GM12874 (cell line): ENCODE results near the gene KLHL2.

Experiments
- TF ChIP-seq, protein P1 (sequence below): IDR thresholded peaks from 2 replicates; pipeline ENCODE4 v1.5.1; 2011; ENCODE audit warnings: low read depth, mild to moderate bottlenecking, control low read depth, low read length, moderate library complexity; ENCODE audit not compliant: insufficient read depth

The KLHL2 gene

DNA sequence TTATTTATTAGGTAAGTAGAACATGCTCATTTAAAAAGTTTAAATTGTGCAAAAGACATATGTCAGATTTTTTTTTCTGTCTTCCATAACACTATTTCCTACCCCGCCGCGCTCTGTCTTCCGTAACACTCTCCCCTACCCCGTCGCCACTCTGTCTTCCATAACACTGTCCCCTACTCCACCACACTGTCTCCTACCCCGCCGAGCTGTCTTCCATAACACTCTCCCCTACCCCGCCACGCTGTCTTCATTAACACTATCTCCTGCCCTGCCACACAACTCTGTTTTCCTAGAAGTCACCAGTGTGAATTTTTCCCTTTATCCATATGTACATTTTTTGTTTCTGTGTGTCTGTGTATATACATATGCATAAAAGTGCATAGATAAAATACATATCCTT is 124.5 kb downstream of the KLHL2 start:
- TF ChIP-seq, protein P1, sequence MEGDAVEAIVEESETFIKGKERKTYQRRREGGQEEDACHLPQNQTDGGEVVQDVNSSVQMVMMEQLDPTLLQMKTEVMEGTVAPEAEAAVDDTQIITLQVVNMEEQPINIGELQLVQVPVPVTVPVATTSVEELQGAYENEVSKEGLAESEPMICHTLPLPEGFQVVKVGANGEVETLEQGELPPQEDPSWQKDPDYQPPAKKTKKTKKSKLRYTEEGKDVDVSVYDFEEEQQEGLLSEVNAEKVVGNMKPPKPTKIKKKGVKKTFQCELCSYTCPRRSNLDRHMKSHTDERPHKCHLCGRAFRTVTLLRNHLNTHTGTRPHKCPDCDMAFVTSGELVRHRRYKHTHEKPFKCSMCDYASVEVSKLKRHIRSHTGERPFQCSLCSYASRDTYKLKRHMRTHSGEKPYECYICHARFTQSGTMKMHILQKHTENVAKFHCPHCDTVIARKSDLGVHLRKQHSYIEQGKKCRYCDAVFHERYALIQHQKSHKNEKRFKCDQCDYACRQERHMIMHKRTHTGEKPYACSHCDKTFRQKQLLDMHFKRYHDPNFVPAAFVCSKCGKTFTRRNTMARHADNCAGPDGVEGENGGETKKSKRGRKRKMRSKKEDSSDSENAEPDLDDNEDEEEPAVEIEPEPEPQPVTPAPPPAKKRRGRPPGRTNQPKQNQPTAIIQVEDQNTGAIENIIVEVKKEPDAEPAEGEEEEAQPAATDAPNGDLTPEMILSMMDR = no peak

DNA sequence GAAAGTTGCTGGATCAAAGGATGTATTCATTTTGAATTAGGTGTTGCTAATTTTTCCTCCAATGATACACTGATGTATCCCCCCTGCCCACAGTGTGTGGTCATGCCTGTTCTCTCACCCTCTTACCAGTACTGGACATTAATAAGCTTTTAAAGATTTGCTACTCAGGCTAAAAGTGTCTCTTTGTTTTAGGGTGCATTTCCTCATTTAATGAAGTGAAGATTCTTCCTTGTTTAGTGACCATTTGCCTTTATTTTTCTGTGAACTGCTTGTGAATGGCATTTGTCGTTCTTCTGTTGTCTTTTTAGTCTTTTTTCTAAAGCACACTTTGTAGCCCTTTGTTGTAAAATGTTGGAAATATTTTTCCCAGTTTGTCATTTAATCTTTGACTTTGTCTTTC is 125.1 kb downstream of the KLHL2 start:
- TF ChIP-seq, protein P1 = no peak

DNA sequence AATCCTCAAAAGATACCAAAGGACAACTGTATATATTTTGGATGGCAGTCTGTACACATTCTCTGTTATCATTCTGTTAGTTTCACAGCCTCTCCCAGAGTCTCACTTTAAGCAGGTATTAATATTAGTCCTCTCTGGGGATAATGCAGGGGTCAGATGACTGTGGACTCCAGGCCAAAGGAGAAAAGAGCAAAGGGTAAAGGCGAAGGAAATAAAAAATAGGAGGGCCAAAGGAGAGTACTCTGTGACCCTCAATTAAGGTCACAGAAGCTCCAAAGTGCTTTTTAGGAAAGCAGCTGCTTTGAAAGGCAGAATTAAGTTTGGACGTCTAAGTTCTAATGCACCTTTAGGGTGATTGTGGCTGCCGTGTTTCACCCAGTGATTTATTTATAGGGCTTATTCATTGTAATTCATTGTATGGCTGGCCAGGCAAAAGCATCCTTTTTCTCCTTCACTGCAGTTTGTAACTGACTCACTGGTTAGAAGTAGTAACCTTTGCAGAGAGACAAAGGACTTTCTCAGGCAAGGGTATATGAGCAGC is 127.9 kb downstream of the KLHL2 start:
- TF ChIP-seq, protein P1 = no peak

DNA sequence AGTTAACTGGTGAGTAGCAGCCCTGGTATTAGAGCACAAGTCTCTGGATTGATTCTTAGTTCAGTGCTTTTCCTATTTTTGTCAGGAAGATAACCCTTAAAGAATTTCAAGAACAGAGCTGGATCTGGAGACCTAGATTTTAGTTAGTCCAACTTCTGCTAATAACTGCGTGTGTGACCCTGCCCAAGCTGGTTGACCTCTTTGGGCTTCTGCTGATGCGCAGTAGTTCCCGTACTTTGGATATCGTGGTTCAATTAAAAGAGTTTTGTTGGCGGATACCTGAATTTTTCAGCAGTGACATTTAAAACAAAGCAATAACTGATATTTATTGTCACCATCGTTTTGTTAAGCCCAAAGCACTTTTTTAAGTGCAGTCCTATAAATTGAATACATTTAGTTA is 129.4 kb downstream of the KLHL2 start:
- TF ChIP-seq, protein P1 = no peak

DNA sequence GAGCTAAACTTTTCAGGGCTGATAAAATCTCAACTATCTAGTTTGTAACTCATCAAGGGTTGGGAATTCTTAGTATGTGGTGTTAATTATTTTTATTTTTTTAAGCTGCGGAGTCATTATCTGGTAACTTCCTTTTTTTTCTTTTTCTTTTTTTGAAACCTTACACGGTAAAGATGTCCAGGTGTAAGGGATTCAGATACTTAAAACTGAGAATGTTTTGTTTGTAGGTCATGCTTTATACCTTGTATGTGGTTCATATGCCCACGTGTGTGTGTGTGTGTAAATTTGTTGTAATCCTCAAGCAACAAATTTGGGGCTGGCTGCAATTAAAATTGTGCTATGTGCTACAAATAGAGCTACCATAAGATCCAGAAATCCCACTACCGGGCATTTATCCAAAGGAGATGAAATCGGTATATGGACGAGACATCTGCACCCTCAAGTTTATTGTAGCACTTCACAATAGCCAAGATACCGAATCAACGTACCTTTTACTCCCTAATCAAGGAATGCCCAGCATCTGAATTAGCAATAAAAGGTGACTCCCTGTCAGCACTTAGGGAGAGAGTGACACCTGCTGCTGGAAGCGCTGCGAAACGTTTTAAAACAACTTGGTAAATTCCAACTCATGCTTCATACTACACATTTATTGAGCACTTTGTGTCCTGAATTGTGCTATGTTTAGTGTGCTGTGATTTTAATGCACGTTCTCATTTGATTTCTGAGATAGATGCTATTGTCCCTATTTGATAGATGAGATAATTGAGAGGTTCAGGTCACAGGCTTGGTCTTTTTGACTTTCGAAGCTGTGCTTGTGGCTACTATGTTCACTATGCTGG is 136.2 kb downstream of the KLHL2 start:
- TF ChIP-seq, protein P1 = peak; percentile 17; the same call in 1 of the 2 replicates

DNA sequence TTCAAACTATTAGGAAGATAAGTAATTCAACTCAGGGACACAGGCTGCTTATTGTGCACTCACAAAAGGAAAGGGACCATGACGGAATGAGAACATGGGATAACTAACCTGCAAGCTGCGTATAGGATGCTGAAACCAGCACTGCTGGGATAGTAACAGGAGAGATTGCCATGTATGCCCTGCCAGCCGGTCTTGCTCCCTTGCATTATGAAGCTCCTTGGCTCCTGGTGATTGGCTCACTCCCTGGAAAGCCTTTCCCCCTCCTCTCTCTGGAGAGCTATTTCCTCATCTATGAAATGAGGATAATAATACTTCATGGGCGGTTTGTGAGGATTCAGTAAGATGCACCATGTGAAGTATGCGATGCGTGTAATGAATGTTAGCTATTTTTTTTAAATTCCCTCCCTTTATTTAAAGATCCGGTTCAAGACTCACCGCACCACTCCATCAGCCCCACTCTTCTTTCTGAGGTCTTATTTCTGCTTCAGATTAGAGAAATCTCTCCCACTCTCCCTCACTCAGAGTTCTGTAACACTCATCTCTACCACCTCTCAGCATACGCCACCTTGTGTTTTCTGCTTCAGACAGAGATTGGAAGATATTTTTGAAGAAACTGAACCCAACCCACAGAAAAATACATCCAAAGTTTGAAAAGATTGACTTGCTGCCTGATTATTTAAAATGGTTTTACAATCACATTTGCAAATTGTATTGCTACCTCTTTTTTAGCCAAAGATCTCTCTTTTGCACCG is 138.5 kb downstream of the KLHL2 start:
- TF ChIP-seq, protein P1 = no peak
